ENCODE measurements around the gene TOX2.

TOX2 gene

GRCh38 chr20:44113618-44114376, 199.1 kb downstream of the TOX2 start:
- no peak for DNase-seq

- no peak for DNase-seq
Measured at GRCh38 chr20:44115181-44115580, 200.5 kb downstream of the TOX2 start.

- DNase-seq, result no peak
Measured at GRCh38 chr20:44115762-44116644, 201.4 kb downstream of the TOX2 start.

GRCh38 chr20:44117296-44118184, 202.9 kb downstream of the TOX2 start:
- no peak for DNase-seq

- DNase-seq, result no peak
Measured at GRCh38 chr20:44118185-44119033, 203.8 kb downstream of the TOX2 start.
